Measurements from ENCODE around the gene PHC3.

The PHC3 gene

DNA sequence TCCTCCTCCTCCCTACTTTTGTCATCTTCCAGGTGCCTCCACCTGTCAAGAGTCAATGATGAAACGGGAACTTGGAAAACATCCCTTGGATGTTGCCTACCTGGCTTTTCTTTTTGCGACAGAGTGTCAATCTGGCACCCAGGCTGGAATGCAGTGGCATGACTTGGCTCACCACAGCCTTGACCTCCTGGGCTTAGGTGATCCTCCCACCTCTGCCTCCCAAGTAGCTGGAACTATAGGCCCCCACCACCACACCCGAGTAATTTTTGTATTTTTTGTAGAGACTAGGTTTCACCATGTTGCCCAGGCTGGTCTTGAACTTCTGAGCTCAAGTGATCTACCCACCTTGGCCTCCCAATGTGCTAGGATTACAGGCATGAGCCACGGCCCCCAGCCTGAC is 100.9 kb downstream of the PHC3 start:
- Histone ChIP-seq H3K27me3 (ENCODE audit: control insufficient read depth, insufficient read depth, low read length, poor library complexity, severe bottlenecking) (no peaks in the 10 kb centered on the region), H3K27ac (ENCODE audit: insufficient read depth, low read depth, low read length, poor library complexity, severe bottlenecking) (no peak overlapping the region), H3K4me3 (ENCODE audit: insufficient read depth, low read depth, low read length) (no peak overlapping the region), H3K9me3 (ENCODE audit: control insufficient read depth, low read length) (no peaks in the 10 kb centered on the region), H3K36me3 (ENCODE audit: control insufficient read depth, insufficient read depth, low read length) (no peaks in the 10 kb centered on the region), H3K4me1 (ENCODE audit: control insufficient read depth, insufficient read depth, low read length) (no peaks in the 10 kb centered on the region)
- WGBS, 2 experiments: 93 to 96% methylated on average over 4 of the region's 4 CpGs

DNA sequence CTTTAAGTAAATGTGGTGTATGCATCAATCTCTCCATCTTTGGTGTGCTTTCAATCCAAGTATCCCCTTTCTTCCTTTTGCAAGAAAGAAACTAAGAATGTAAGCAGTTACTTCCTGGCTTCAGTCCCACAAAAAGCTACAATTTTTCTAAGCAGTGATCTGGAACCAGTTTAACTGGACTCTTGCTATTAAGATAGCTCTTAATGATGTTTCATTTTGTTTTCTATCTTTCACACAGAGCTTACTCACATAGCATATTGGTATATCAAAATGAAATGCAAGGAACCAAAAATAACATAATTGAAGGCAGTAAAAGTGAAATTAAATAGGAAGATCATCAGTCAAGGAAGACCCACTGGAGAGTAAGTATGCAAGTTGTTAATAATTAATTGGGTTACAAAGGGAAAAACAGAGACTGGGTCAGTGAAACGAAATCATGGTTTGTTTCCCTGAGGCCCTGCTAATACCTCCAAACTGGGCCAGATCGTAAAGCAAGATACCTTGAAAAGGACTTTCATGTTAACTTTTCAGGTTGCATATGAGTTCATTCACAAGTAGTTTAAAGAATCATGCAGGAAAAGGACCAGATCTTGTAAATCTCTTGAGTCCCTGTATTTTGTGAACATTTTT is 101.9 kb downstream of the PHC3 start:
- no peaks in the 10 kb centered on the region for H3K27me3 ChIP-seq (ENCODE audit: control insufficient read depth, insufficient read depth, low read length, poor library complexity, severe bottlenecking)
- WGBS, 2 experiments: 85 to 91% methylated on average over 2 of the region's 2 CpGs
- no peaks in the 10 kb centered on the region for H3K36me3 ChIP-seq (ENCODE audit: control insufficient read depth, insufficient read depth, low read length)
- no peak overlapping the region for H3K27ac ChIP-seq (ENCODE audit: insufficient read depth, low read depth, low read length, poor library complexity, severe bottlenecking)
- H3K4me3 ChIP-seq (ENCODE audit: insufficient read depth, low read depth, low read length): no peak overlapping the region
- no peaks in the 10 kb centered on the region for H3K4me1 ChIP-seq (ENCODE audit: control insufficient read depth, insufficient read depth, low read length)
- H3K9me3 ChIP-seq (ENCODE audit: control insufficient read depth, low read length): no peaks in the 10 kb centered on the region

DNA sequence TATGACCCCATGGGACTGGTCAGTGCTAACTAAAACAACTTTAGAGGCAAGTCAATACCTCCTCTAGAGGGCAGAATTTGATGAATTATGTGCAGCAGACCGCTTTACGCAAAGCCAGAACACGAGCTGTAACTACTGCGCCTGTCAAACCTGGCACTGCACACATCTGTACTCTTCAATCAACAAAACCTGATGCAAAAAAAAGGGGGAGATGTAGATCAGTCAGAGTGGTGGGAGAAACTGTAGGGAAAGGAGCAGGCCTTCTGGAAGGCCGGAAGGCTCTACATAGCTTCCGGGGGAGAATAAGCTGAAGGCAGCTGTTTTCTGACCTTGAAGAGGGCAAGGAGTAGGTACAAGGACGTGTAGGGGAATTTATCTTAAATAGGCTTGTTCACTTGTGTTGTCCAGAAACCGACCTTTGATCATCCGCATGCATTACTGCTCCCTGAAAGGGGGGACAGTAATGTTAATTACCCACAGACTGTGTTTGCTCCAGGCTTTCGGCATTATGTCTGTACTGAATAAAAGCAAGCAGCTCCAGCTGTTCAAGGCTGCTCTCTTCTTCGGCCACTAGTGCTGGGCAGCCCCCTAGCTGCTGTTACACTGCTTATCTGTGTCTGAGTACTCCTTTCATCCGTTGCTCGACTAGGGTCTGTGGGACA is 102.8 kb downstream of the PHC3 start:
- WGBS, 2 experiments: 86 to 91% methylated on average over 13 of the region's 13 CpGs
- H3K4me3 ChIP-seq (ENCODE audit: insufficient read depth, low read depth, low read length): no peak overlapping the region
- no peak overlapping the region for H3K27ac ChIP-seq (ENCODE audit: insufficient read depth, low read depth, low read length, poor library complexity, severe bottlenecking)
- H3K4me1 ChIP-seq (ENCODE audit: control insufficient read depth, insufficient read depth, low read length): no peaks in the 10 kb centered on the region
- H3K9me3 ChIP-seq (ENCODE audit: control insufficient read depth, low read length): no peaks in the 10 kb centered on the region
- no peaks in the 10 kb centered on the region for H3K27me3 ChIP-seq (ENCODE audit: control insufficient read depth, insufficient read depth, low read length, poor library complexity, severe bottlenecking)
- no peaks in the 10 kb centered on the region for H3K36me3 ChIP-seq (ENCODE audit: control insufficient read depth, insufficient read depth, low read length)

DNA sequence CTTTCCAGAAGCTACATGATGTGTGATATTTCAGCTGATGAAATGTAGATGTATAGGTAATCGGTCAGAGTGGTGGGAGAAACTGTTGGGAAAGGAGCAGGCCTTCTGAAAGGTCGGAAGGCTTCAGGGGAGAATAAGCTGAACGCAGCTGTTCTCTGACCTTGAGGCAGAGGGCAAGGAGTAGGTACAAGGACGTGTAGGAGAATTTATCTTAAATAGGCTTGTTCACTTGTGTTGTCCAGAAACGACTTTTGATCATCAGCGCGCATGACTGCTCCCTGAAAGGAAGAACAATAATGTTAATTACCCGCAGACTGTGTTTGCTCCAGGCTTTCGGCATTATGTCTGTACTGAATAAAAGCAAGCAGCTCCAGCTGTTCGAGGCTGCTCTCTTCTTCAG is 104.2 kb downstream of the PHC3 start:
- Histone ChIP-seq H3K9me3 (ENCODE audit: control insufficient read depth, low read length) (no peaks in the 10 kb centered on the region), H3K4me3 (ENCODE audit: insufficient read depth, low read depth, low read length) (no peak overlapping the region), H3K4me1 (ENCODE audit: control insufficient read depth, insufficient read depth, low read length) (no peaks in the 10 kb centered on the region), H3K36me3 (ENCODE audit: control insufficient read depth, insufficient read depth, low read length) (no peaks in the 10 kb centered on the region), H3K27me3 (ENCODE audit: control insufficient read depth, insufficient read depth, low read length, poor library complexity, severe bottlenecking) (no peaks in the 10 kb centered on the region), H3K27ac (ENCODE audit: insufficient read depth, low read depth, low read length, poor library complexity, severe bottlenecking) (no peak overlapping the region)
- WGBS, 2 experiments: 91 to 92% methylated on average over 10 of the region's 10 CpGs

GRCh38 chr3:170076715-170077238 is 104.8 kb downstream of the PHC3 start:
- no peaks in the 10 kb centered on the region for H3K36me3 ChIP-seq (ENCODE audit: control insufficient read depth, insufficient read depth, low read length)
- 94 to 95% methylated on average over 6 of the region's 6 CpGs for WGBS, 2 experiments
- no peak overlapping the region for H3K27ac ChIP-seq (ENCODE audit: insufficient read depth, low read depth, low read length, poor library complexity, severe bottlenecking)
- no peaks in the 10 kb centered on the region for H3K4me1 ChIP-seq (ENCODE audit: control insufficient read depth, insufficient read depth, low read length)
- no peak overlapping the region for H3K4me3 ChIP-seq (ENCODE audit: insufficient read depth, low read depth, low read length)
- H3K9me3 ChIP-seq (ENCODE audit: control insufficient read depth, low read length): no peaks in the 10 kb centered on the region
- no peaks in the 10 kb centered on the region for H3K27me3 ChIP-seq (ENCODE audit: control insufficient read depth, insufficient read depth, low read length, poor library complexity, severe bottlenecking)

DNA sequence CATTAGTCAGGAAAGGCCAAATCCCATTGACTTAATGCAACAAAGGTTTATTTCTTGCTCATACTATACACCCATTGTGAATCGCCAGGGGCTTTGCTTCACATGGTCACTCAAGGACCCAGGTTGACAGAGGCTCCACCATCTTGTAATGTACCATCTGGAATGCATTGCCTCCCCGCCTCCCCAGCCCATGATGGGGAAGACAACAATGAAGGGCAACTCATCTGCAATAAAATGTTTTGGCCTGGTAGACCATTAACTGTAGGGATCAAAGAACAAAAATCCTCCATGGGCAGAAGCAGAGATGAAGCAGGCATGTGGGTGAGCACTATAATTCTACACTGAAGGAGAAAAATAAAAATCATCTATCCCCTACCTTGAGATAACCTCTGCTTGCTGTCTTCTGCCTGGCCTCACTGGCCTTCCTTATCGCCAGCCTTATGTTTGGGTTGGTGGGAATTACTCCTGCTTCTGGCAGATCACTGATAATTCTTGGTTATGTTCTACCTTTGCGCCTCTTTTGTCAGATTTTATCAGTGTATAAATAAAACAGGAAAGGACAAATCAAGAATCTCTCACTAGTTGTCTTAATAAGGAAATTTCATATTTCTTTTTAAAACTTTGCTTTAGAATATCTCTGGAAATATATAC is 106.0 kb downstream of the PHC3 start:
- H3K27ac ChIP-seq (ENCODE audit: insufficient read depth, low read depth, low read length, poor library complexity, severe bottlenecking): no peak overlapping the region
- 63 to 69% methylated on average over 3 to 4 of the region's 4 CpGs for WGBS, 2 experiments

GRCh38 chr3:170064108-170064507 is 117.4 kb downstream of the PHC3 start:
- no peaks in the 10 kb centered on the region for H3K4me1 ChIP-seq (ENCODE audit: control insufficient read depth, insufficient read depth, low read length)
- no peak overlapping the region for H3K27ac ChIP-seq (ENCODE audit: insufficient read depth, low read depth, low read length, poor library complexity, severe bottlenecking)
- no peaks in the 10 kb centered on the region for H3K9me3 ChIP-seq (ENCODE audit: control insufficient read depth, low read length)
- no peaks in the 10 kb centered on the region for H3K27me3 ChIP-seq (ENCODE audit: control insufficient read depth, insufficient read depth, low read length, poor library complexity, severe bottlenecking)
- H3K4me3 ChIP-seq (ENCODE audit: insufficient read depth, low read depth, low read length): no peak overlapping the region
- WGBS, 2 experiments: 93% methylated on average over 18 of the region's 18 CpGs
- no peaks in the 10 kb centered on the region for H3K36me3 ChIP-seq (ENCODE audit: control insufficient read depth, insufficient read depth, low read length)

More for the DNA sequence above, 106.0 kb downstream of the PHC3 start:
- Histone ChIP-seq H3K4me1 (ENCODE audit: control insufficient read depth, insufficient read depth, low read length) (no peaks in the 10 kb centered on the region), H3K27me3 (ENCODE audit: control insufficient read depth, insufficient read depth, low read length, poor library complexity, severe bottlenecking) (no peaks in the 10 kb centered on the region), H3K4me3 (ENCODE audit: insufficient read depth, low read depth, low read length) (no peak overlapping the region), H3K36me3 (ENCODE audit: control insufficient read depth, insufficient read depth, low read length) (no peaks in the 10 kb centered on the region), H3K9me3 (ENCODE audit: control insufficient read depth, low read length) (no peaks in the 10 kb centered on the region)

DNA sequence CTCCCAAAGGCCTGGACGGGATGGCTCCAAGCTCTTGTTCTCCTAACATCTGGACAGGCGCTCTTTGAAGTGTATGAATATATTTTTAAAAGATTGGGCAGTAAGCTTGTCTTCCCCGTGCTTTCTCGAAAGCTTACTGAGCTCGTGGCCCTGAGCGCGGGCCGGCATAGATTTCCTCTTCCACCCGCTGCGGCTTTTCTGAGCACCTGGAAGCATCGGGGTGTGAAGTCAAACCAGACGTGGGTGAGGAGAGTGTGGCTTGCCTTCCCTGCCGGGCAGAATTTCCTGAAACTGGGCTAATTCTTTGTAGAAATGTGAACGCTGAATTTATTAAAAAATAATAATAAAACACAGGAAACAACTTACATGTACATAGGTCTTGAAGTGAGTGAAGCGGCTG is 117.8 kb downstream of the PHC3 start:
- H3K4me1 ChIP-seq (ENCODE audit: control insufficient read depth, insufficient read depth, low read length): no peaks in the 10 kb centered on the region
- 91 to 93% methylated on average over 13 to 14 of the region's 15 CpGs for WGBS, 2 experiments
- no peak overlapping the region for H3K27ac ChIP-seq (ENCODE audit: insufficient read depth, low read depth, low read length, poor library complexity, severe bottlenecking)
- H3K9me3 ChIP-seq (ENCODE audit: control insufficient read depth, low read length): no peaks in the 10 kb centered on the region
- H3K4me3 ChIP-seq (ENCODE audit: insufficient read depth, low read depth, low read length): no peak overlapping the region
- no peaks in the 10 kb centered on the region for H3K36me3 ChIP-seq (ENCODE audit: control insufficient read depth, insufficient read depth, low read length)
- H3K27me3 ChIP-seq (ENCODE audit: control insufficient read depth, insufficient read depth, low read length, poor library complexity, severe bottlenecking): no peaks in the 10 kb centered on the region

GRCh38 chr3:170062769-170063168 is 118.8 kb downstream of the PHC3 start:
- Histone ChIP-seq H3K27me3 (ENCODE audit: control insufficient read depth, insufficient read depth, low read length, poor library complexity, severe bottlenecking) (no peaks in the 10 kb centered on the region), H3K36me3 (ENCODE audit: control insufficient read depth, insufficient read depth, low read length) (no peaks in the 10 kb centered on the region), H3K27ac (ENCODE audit: insufficient read depth, low read depth, low read length, poor library complexity, severe bottlenecking) (no peak overlapping the region), H3K4me1 (ENCODE audit: control insufficient read depth, insufficient read depth, low read length) (no peaks in the 10 kb centered on the region), H3K4me3 (ENCODE audit: insufficient read depth, low read depth, low read length) (no peak overlapping the region), H3K9me3 (ENCODE audit: control insufficient read depth, low read length) (no peaks in the 10 kb centered on the region)
- 92 to 96% methylated on average over 15 to 16 of the region's 16 CpGs for WGBS, 2 experiments

DNA sequence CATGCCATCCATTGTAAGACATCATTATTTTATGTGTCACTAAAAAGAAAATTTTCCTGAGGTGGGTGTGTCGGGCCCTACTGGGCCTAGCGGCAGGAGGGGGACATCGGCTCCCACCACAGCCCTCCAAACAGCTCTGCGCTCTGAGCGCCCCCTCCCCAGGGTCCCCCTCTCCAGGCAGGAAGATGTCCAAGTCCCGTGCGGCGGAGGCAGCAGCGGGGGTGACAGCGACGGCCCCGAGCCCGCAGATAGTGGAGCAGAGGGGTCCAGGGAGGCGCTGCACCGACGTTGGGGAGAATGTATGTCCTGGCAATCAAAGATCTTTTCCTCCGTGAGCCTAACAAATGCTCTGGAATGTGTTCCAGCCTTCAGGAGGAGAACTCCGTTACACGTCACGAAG is 119.5 kb downstream of the PHC3 start:
- Histone ChIP-seq H3K4me1 (ENCODE audit: control insufficient read depth, insufficient read depth, low read length) (no peaks in the 10 kb centered on the region), H3K27me3 (ENCODE audit: control insufficient read depth, insufficient read depth, low read length, poor library complexity, severe bottlenecking) (no peaks in the 10 kb centered on the region), H3K36me3 (ENCODE audit: control insufficient read depth, insufficient read depth, low read length) (no peaks in the 10 kb centered on the region), H3K9me3 (ENCODE audit: control insufficient read depth, low read length) (no peaks in the 10 kb centered on the region), H3K27ac (ENCODE audit: insufficient read depth, low read depth, low read length, poor library complexity, severe bottlenecking) (no peak overlapping the region), H3K4me3 (ENCODE audit: insufficient read depth, low read depth, low read length) (no peak overlapping the region)
- 95 to 96% methylated on average over 20 of the region's 20 CpGs for WGBS, 2 experiments

Data from ectodermal cell (in vitro differentiated cells).